COLO668 (cell line): ENCODE results near the gene SIAH3.
A peak's percentile ranks its signal among the peaks of the same experiment; 100 is the strongest.
"Not testable (repeated sequence)": the region's sequence is repeated elsewhere in the genome, so short reads cannot be mapped to it uniquely, and the experiment has no call there.

Source experiments
- DNase-seq: peaks from one replicate; lab custom pipeline; 2025; ENCODE audit not compliant: unreplicated experiment; lab: John Stamatoyannopoulos, UW

Gene SIAH3

GRCh38 chr13:45784755-45785675, 66.5 kb downstream of the SIAH3 start:
- DNase-seq: no peak

- no peak for DNase-seq
Observed at GRCh38 chr13:45783346-45784043, 68.1 kb downstream of the SIAH3 start.

- no peak for DNase-seq
Observed at GRCh38 chr13:45782327-45783045, 69.1 kb downstream of the SIAH3 start.

GRCh38 chr13:45781553-45782326, 69.8 kb downstream of the SIAH3 start:
- peak; percentile 97 for DNase-seq

GRCh38 chr13:45779901-45780300, 71.7 kb downstream of the SIAH3 start:
- no peak for DNase-seq

- no peak for DNase-seq
Observed at GRCh38 chr13:45778882-45779281, 72.7 kb downstream of the SIAH3 start.

GRCh38 chr13:45776748-45777147, 74.8 kb downstream of the SIAH3 start:
- DNase-seq: no peak

GRCh38 chr13:45775401-45775963, 76.1 kb downstream of the SIAH3 start:
- DNase-seq: no peak

- DNase-seq: no peak
Observed at GRCh38 chr13:45773944-45774343, 77.6 kb downstream of the SIAH3 start.

- no peak for DNase-seq
Observed at GRCh38 chr13:45773236-45773635, 78.3 kb downstream of the SIAH3 start.

GRCh38 chr13:45770886-45771285, 80.7 kb downstream of the SIAH3 start:
- no peak for DNase-seq

- DNase-seq: no peak
Observed at GRCh38 chr13:45768656-45769479, 82.7 kb downstream of the SIAH3 start.

GRCh38 chr13:45765464-45765863, 86.1 kb downstream of the SIAH3 start:
- no peak for DNase-seq

- DNase-seq: no peak
Observed at GRCh38 chr13:45763419-45763818, 88.1 kb downstream of the SIAH3 start.

GRCh38 chr13:45757589-45757988, 94.0 kb downstream of the SIAH3 start:
- not testable (repeated sequence) for DNase-seq

GRCh38 chr13:45756498-45756897, 95.1 kb downstream of the SIAH3 start:
- DNase-seq: not testable (repeated sequence)

- DNase-seq: no peak
Observed at GRCh38 chr13:45752510-45752909, 99.0 kb downstream of the SIAH3 start.

- no peak for DNase-seq
Observed at GRCh38 chr13:45751885-45752284, 99.7 kb downstream of the SIAH3 start.

- DNase-seq: no peak
Observed at GRCh38 chr13:45750566-45750965, 101.0 kb downstream of the SIAH3 start.
